ENCODE results near the gene AKR1B15. TPM values are rescaled to one million over a fixed set of nuclear protein-coding genes. Genes with fewer than 3 reads are reported as not detected.
"Not testable (repeated sequence)": the region's sequence is repeated elsewhere in the genome, so short reads cannot be mapped to it uniquely, and the experiment has no call there.

AKR1B15 gene
- total and polyA plus RNA-seq, 9 of the 15 experiments (the other 6 are each of a cell fraction or from before 2014, with no cell fraction given): not detected

DNA sequence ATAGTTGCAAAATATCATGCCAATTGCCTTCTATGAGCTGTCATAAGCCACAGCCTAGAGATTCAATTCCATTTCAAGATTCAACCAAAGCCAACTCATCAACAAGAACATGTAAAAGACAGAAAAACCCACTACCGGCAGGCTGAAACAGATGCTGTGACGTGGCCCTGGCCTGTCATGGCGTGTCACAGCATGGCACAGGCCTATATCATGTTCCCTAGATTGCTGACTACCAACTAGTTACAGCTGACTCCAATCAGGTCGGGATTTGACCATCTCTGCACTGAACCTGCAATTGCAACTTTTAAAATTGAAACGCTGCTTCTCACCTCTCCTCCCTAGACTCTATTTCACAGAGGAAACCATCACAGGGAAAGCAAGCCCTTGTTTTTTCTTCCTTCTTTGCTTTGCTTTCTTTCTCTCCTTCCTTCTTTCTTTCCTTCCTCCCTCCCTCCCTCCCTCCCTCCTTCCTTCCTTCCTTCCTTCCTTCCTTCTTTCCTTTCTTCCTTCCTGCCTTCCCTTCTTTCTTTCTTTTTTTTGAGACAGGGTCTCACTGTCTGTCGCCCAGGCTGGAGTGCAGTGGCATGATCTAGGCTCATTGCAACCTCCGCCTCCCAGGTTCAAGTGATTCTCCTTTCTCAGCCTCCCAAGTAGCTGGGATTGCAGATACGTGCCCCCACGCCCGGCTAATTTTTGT is 22.2 kb upstream of the AKR1B15 start:
- FAIRE-seq (peak; percentile 32), ATAC-seq (peak; percentile 26; the same call in 2 of the 3 replicates)
- H3K4me3 ChIP-seq; BruUV-seq (replicated peaks); DNase-seq (ENCODE audit: extremely low read depth in 1 of 4, low spot score in 3 of 4); intact Hi-C loops (cut with micrococcal nuclease); H3K79me2 ChIP-seq (ENCODE audit: control insufficient read depth, insufficient read depth, low read length); H3K9me1 ChIP-seq (ENCODE audit: control insufficient read depth, insufficient read depth, low read length); H2AFZ ChIP-seq (ENCODE audit: low read depth, low read length); CTCF ChIA-PET (ENCODE audit: low intra/inter-chr PET ratio); H3K4me1 ChIP-seq (replicated peaks in 1 of 2; ENCODE audit: control insufficient read depth in 2 of 2, insufficient read depth in 2 of 2, low read length in 2 of 2); in situ Hi-C loops (cut with MboI); H3K36me3 ChIP-seq (ENCODE audit: control insufficient read depth, insufficient read depth, low read length); H4K20me1 ChIP-seq (replicated peaks; ENCODE audit: control insufficient read depth, insufficient read depth, low read length); H3K4me2 ChIP-seq (ENCODE audit: insufficient read depth, low read length); H3K9ac ChIP-seq (ENCODE audit: insufficient read depth in 1 of 2, low read depth in 2 of 2, low read length in 2 of 2); H3K9me3 ChIP-seq (replicated peaks; ENCODE audit: control insufficient read depth, insufficient read depth, low read depth, low read length); H3K27ac ChIP-seq (ENCODE audit: extremely low read depth, low read depth, low read length): not testable (repeated sequence)
- peaks cover 8 to 23% of the 10 kb centered on the region in 2 experiments; a peak in 4 of 5 replicates for H3K27me3 ChIP-seq (ENCODE audit: control insufficient read depth in 2 of 2, insufficient read depth in 2 of 2, low read length in 2 of 2)
- POLR2A ChIA-PET: interaction anchor here (1.1 to 1.2 kb wide), 2 partner anchors 10 to 15 kb away, joined by 3 read pairs; no protein-coding TSS in a partner anchor
- WGBS (ENCODE audit: insufficient coverage, low coverage, missing lambda C conversion rate): 3% methylated on average over 9 of the region's 10 CpGs
- TF ChIP-seq, protein P1, sequence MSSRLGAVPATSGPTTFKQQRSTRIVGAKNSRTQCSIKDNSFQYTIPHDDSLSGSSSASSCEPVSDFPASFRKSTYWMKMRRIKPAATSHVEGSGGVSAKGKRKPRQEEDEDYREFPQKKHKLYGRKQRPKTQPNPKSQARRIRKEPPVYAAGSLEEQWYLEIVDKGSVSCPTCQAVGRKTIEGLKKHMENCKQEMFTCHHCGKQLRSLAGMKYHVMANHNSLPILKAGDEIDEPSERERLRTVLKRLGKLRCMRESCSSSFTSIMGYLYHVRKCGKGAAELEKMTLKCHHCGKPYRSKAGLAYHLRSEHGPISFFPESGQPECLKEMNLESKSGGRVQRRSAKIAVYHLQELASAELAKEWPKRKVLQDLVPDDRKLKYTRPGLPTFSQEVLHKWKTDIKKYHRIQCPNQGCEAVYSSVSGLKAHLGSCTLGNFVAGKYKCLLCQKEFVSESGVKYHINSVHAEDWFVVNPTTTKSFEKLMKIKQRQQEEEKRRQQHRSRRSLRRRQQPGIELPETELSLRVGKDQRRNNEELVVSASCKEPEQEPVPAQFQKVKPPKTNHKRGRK (tag; IDR thresholded peaks at IDR 0.05): peak; percentile 92

DNA sequence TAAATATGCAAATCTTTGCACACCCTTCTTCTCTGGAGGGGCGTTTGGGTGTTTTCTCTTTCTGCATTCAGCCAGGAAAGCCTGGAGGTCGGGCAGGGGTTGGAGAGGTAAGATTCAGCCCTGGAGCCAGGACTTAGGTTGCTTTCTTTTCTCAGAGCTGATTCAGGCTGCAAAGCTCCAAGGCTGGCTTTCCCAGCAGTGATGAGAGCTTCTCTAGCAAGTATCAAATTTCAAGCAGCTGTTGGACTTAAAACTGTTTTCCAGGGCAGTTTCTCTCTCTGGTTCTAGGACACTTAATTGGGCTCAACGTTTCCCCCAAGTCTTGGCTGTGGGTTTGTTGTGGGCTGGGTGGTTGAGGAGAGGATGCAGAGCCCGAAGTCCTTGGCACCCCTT is 20.9 kb upstream of the AKR1B15 start:
- POLR2A ChIA-PET: interaction anchor here (0.7 to 1.2 kb wide), 3 partner anchors 11 to 42 kb away, joined by 3 to 4 read pairs (median 3); no protein-coding TSS in a partner anchor
- Histone ChIP-seq H3K27ac (ENCODE audit: extremely low read depth, low read depth, low read length) (no peak overlapping the region), H3K36me3 (ENCODE audit: control insufficient read depth, insufficient read depth, low read length) (no peaks in the 10 kb centered on the region), H3K4me2 (ENCODE audit: insufficient read depth, low read length) (no peak overlapping the region), H3K4me3 (no peak overlapping the region), H3K79me2 (ENCODE audit: control insufficient read depth, insufficient read depth, low read length) (no peaks in the 10 kb centered on the region), H3K9me1 (ENCODE audit: control insufficient read depth, insufficient read depth, low read length) (no peaks in the 10 kb centered on the region), H3K4me1 (replicated peaks in 1 of 2; ENCODE audit: control insufficient read depth in 2 of 2, insufficient read depth in 2 of 2, low read length in 2 of 2) (no peaks in the 10 kb centered on the region; a peak in 1 of 5 replicates), H3K9ac (ENCODE audit: insufficient read depth in 1 of 2, low read depth in 2 of 2, low read length in 2 of 2) (no peak overlapping the region), H3K27me3 (ENCODE audit: control insufficient read depth in 2 of 2, insufficient read depth in 2 of 2, low read length in 2 of 2) (peaks cover 7 to 29% of the 10 kb centered on the region in 2 experiments; a peak in 4 of 5 replicates), H4K20me1 (replicated peaks; ENCODE audit: control insufficient read depth, insufficient read depth, low read length) (no peaks in the 10 kb centered on the region), H3K9me3 (replicated peaks; ENCODE audit: control insufficient read depth, insufficient read depth, low read depth, low read length) (no peaks in the 10 kb centered on the region), H2AFZ (ENCODE audit: low read depth, low read length) (no peak overlapping the region)
- 0% methylated on average over 4 of the region's 4 CpGs for WGBS (ENCODE audit: insufficient coverage, low coverage, missing lambda C conversion rate)
- intact Hi-C loops (cut with micrococcal nuclease): no loop called here
- CTCF ChIA-PET (ENCODE audit: low intra/inter-chr PET ratio): no interaction called here
- ATAC-seq (no peak), FAIRE-seq (no peak), DNase-seq (ENCODE audit: extremely low read depth in 1 of 4, low spot score in 3 of 4) (no peak)
- in situ Hi-C loops (cut with MboI): no loop called here
- BruUV-seq (replicated peaks): no TSS peak
- TF ChIP-seq ZNF695 (CRISPR knock-in tag; IDR thresholded peaks at IDR 0.05) (no peak), DIDO1 (tag; IDR thresholded peaks at IDR 0.05; ENCODE audit: low read depth) (no peak), U2AF1 (optimal IDR thresholded peaks at IDR 0.05; ENCODE audit: low read depth, low read length) (no peak), PHTF2 (CRISPR knock-in tag; IDR thresholded peaks at IDR 0.05) (no peak), ZNF121 (CRISPR knock-in tag; conservative IDR thresholded peaks at IDR 0.05) (no peak), E2F3 (CRISPR knock-in tag; IDR thresholded peaks at IDR 0.05) (no peak), SMAD2 (IDR thresholded peaks at IDR 0.05; ENCODE audit: low read depth, low read length) (no peak), PPARD (CRISPR knock-in tag; IDR thresholded peaks at IDR 0.05) (no peak), BCL6 (CRISPR knock-in tag; IDR thresholded peaks at IDR 0.05) (no peak), SMARCA4 (IDR thresholded peaks at IDR 0.05) (no peak), CBX3 (IDR thresholded peaks at IDR 0.05; ENCODE audit: borderline replicate concordance in 1 of 2, low read length in 2 of 2) (no peak)
- TF ChIP-seq, protein P2, sequence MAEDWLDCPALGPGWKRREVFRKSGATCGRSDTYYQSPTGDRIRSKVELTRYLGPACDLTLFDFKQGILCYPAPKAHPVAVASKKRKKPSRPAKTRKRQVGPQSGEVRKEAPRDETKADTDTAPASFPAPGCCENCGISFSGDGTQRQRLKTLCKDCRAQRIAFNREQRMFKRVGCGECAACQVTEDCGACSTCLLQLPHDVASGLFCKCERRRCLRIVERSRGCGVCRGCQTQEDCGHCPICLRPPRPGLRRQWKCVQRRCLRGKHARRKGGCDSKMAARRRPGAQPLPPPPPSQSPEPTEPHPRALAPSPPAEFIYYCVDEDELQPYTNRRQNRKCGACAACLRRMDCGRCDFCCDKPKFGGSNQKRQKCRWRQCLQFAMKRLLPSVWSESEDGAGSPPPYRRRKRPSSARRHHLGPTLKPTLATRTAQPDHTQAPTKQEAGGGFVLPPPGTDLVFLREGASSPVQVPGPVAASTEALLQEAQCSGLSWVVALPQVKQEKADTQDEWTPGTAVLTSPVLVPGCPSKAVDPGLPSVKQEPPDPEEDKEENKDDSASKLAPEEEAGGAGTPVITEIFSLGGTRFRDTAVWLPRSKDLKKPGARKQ (CRISPR knock-in tag; IDR thresholded peaks at IDR 0.05): no peak

Measured in K562 (cell line).